T-cell (primary cell): ENCODE data around the gene LSG1. TPM values are rescaled to one million over a fixed set of nuclear protein-coding genes. Genes with fewer than 3 reads are reported as not detected.

ENCODE experiments used
- ATAC-seq, 4 experiments: fragments of 200-7000 bp in 3 of 4; fragments of 150-1000 bp in 1 of 4; cut with Tn5 transposase; replicated peaks in 1 of 4; 1 replicate in 3 of 4; 2 replicates in 1 of 4; pipeline ENCODE4 v1.10.0; 2021; ENCODE audit warnings: moderate library complexity in 3 of 4, mild to moderate bottlenecking in 2 of 4, moderate number of reproducible peaks in 1 of 4
- CTCF ChIA-PET, 2 donors: fragments of 300-600 bp; sonication (Branson Sonifier 250); formaldehyde crosslinking; loops; one replicate each; lab custom pipeline; 2022; ENCODE audit warnings: antibody characterized with exemption in 2 of 2; lab: Charles Lee
- POLR2A ChIA-PET, 2 donors: fragments of 300-600 bp; sonication (Branson Sonifier 250); formaldehyde crosslinking; loops; one replicate each; lab custom pipeline; 2022; ENCODE audit warnings: antibody characterized with exemption in 2 of 2; lab: Charles Lee
- DNase-seq, 35 experiments: peaks; one replicate each; pipeline versions ENCODE4 v3.0.0 to v3.0.0-alpha.2; 2013 to 2023
- H3K27ac ChIP-seq: one replicate; pipeline ENCODE4 v1.5.1; 2013; ENCODE audit warnings: low read length
- H3K27me3 ChIP-seq, 2 experiments: replicated peaks in 1 of 2; 1 replicate in 1 of 2; 2 replicates in 1 of 2; pipeline versions ENCODE4 v1.6.1 to v1.7.0; 2013; ENCODE audit warnings: low read length in 1 of 2, mixed read lengths in 1 of 2; ENCODE audit not compliant: control insufficient read depth in 2 of 2, insufficient read depth in 2 of 2; ENCODE audit errors: extremely low read depth in 1 of 2
- H3K36me3 ChIP-seq, 2 donors: 1 replicate in 1 of 2; 2 replicates in 1 of 2; pipeline versions ENCODE4 v1.6.1 to v1.7.0; 2013; ENCODE audit warnings: low read length in 1 of 2; ENCODE audit not compliant: control insufficient read depth in 2 of 2, insufficient read depth in 1 of 2; ENCODE audit errors: extremely low read depth in 1 of 2
- H3K4me1 ChIP-seq, 2 experiments: 1 replicate in 1 of 2; 2 replicates in 1 of 2; pipeline versions ENCODE4 v1.6.1 to v1.7.0; 2013; ENCODE audit warnings: low read length in 2 of 2, mixed read lengths in 1 of 2; ENCODE audit not compliant: insufficient read depth in 2 of 2, control insufficient read depth in 1 of 2; ENCODE audit errors: extremely low read depth in 1 of 2
- H3K4me3 ChIP-seq, 2 donors: 1 replicate in 1 of 2; 2 replicates in 1 of 2; pipeline versions ENCODE4 v1.5.1 to v1.7.0; 2013; ENCODE audit warnings: mild to moderate bottlenecking in 2 of 2, low read length in 1 of 2, moderate library complexity in 1 of 2; ENCODE audit not compliant: control insufficient read depth in 1 of 2; ENCODE audit errors: extremely low read depth in 1 of 2
- H3K9me3 ChIP-seq: 2 replicates; pipeline ENCODE4 v1.7.0; 2013
- H3K27ac Mint-ChIP-seq, 2 donors: one replicate each; pipeline ENCODE4 v1.8.0; 2020 to 2021; ENCODE audit warnings: mild to moderate bottlenecking in 2 of 2, mixed read lengths in 2 of 2
- H3K27me3 Mint-ChIP-seq, 2 donors: one replicate each; pipeline ENCODE4 v1.8.0; 2021 to 2022; ENCODE audit warnings: mixed read lengths in 2 of 2
- H3K36me3 Mint-ChIP-seq: one replicate; pipeline ENCODE4 v1.8.0; 2021; ENCODE audit warnings: mixed read lengths
- H3K4me1 Mint-ChIP-seq, 3 donors: one replicate each; pipeline ENCODE4 v1.8.0; 2020 to 2022; ENCODE audit warnings: mixed read lengths in 3 of 3, mild to moderate bottlenecking in 1 of 3
- H3K4me3 Mint-ChIP-seq, 3 donors: one replicate each; pipeline ENCODE4 v1.8.0; 2020 to 2022; ENCODE audit warnings: mild to moderate bottlenecking in 3 of 3, mixed read lengths in 3 of 3, moderate library complexity in 3 of 3
- H3K9me3 Mint-ChIP-seq, 3 donors: one replicate each; pipeline ENCODE4 v1.8.0; 2020 to 2022; ENCODE audit warnings: mixed read lengths in 3 of 3
- WGBS: methylation state at CpG from one replicate; pipeline ENCODE4 v1.1.5; 2013; ENCODE audit warnings: missing lambda C conversion rate; ENCODE audit not compliant: insufficient coverage; 5-methylcytosine and 5-hydroxymethylcytosine counted together
- total RNA-seq, 35 experiments: library from RNA in 6 of 35; stranded (reverse) in 6 of 35; fragments of 120-200 nt in 1 of 35; gene quantifications; one replicate each; pipeline versions ENCODE4 v1.2.1 to v1.2.4 and lab custom pipeline; 2013 to 2026

LSG1 gene
- total RNA-seq, 5 donors from 2014 or later (not counting 1 experiment from before 2014, with no cell fraction given) = 40.0 to 83.5 (median 49.5) TPM

DNA sequence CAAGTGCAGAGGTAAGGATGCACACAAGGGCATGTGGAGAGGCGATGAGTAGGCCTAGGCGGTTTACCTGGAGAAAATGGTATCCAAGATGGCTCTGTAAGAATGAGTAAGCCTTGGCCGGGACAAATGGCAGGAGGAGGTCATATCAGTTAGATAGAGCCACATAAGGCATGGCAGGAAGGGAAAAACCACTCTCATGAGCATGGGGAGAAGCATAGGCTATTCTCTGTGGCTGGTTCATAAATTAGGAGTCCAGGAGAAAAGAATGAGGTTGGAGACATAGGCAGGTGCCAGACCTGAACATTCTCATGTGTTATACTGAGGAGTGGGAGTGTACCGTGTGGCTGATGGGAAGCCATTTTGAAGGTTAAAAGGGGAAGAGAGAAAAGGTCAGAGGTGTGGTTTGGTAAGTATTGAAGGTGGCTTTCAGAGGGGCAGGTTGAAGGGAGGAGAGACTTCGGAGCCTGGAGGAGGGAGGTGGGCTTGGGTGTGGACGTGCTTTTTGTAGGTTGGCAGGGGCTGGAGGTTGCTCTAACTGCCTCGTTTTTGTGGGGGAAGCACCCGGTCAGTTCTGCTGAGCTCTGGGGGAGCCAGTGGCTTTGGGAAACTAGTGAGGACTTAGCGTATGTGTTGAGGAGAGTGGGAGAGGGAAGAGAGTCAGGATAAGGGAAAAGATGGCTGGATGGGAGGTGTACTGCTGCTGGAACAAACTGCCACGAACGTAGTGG lies 9.1 kb upstream of the LSG1 start:
- Mint-ChIP-seq H3K27me3 (peaks cover 4 to 7% of the 10 kb centered on the region in 2 donors), H3K27ac (no peak overlapping the region), H3K36me3 (no peaks in the 10 kb centered on the region), H3K9me3 (no peaks in the 10 kb centered on the region), H3K4me1 (peaks cover 23 to 30% (median 27%) of the 10 kb centered on the region in 3 donors), H3K4me3 (no peak overlapping the region)
- 72% methylated on average over 9 of the region's 11 CpGs for WGBS
- peaks cover 0 to 8% of the 10 kb centered on the region in 2 experiments for H3K27me3 ChIP-seq
- H3K9me3 ChIP-seq = no peaks in the 10 kb centered on the region
- H3K36me3 ChIP-seq = no peaks in the 10 kb centered on the region
- H3K4me1 ChIP-seq = peaks cover 4 to 22% of the 10 kb centered on the region in 2 experiments
- H3K4me3 ChIP-seq = no peak overlapping the region
- ChIA-PET CTCF (interaction anchor here (1.2 to 3.4 kb wide), 3 partner anchors 8 to 10 kb away, joined by 5 to 46 read pairs (median 6); partner anchors contain the start of gene LSG1 (in 1 of the 2)), POLR2A (no interaction called here)
- ATAC-seq (no peak), DNase-seq (no peak)
- no peak overlapping the region for H3K27ac ChIP-seq

DNA sequence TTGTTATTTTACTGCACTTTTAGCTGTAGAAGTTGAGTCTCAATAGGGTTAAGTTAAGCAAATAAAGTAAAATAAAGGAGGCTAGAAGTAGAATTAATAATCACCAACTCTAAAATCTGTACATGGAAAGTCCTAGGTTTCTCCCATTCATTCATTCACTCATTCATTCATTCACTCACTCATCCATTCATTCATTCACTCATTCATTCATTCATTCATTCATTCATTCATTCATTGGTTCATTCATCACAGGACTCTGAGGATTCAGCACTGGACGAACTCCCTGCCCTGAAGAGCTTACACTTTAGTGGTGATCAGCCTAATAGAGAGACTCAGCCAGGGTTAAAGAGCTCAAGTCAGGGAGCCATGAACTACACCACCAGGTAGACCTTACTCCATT lies 4.5 kb upstream of the LSG1 start:
- CTCF ChIA-PET = interaction anchor here (0.5 to 1.1 kb wide), 2 partner anchors 9 to 62 kb away, joined by 3 to 4 read pairs; no protein-coding TSS in a partner anchor
- no CpG with 5 or more reads among the region's 1 CpG for WGBS
- H3K4me3 ChIP-seq = no peak overlapping the region
- no peaks in the 10 kb centered on the region for H3K36me3 ChIP-seq
- Mint-ChIP-seq H3K27ac (no peak overlapping the region), H3K4me3 (no peak overlapping the region), H3K9me3 (no peaks in the 10 kb centered on the region), H3K36me3 (no peaks in the 10 kb centered on the region), H3K4me1 (peaks cover 7 to 16% (median 11%) of the 10 kb centered on the region in 3 donors), H3K27me3 (peaks cover 0 to 5% of the 10 kb centered on the region in 2 donors)
- H3K27me3 ChIP-seq = no peaks in the 10 kb centered on the region
- no peak for ATAC-seq
- POLR2A ChIA-PET = interaction anchor here in 1 of 2 donors (0.6 kb wide), 1 partner anchor 714 kb away, joined by 9 read pairs; no protein-coding TSS in a partner anchor
- no peak overlapping the region for H3K27ac ChIP-seq
- peaks cover 2 to 6% of the 10 kb centered on the region in 2 experiments for H3K4me1 ChIP-seq
- no peak for DNase-seq
- H3K9me3 ChIP-seq = no peaks in the 10 kb centered on the region

DNA sequence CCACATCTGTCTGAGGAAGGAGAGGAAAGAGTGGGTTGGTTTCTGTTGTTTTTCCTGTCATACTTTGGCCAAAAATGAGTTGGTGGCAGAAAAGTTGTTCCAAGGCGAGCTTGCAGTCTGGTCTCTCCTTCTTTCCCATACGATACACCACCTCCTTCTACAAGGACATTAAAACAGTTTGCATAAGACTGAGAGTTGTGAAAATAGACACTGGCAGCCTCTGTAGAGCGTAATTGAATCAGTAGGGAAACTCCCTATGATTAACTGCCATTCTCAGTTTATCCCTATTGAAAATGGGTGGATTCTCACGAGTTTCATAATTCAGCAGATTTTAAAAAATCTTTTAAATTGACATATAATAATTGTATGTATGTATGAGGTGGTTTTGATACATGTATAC lies 3.7 kb upstream of the LSG1 start:
- Histone ChIP-seq H3K27ac (no peak overlapping the region), H3K36me3 (no peaks in the 10 kb centered on the region), H3K27me3 (no peaks in the 10 kb centered on the region), H3K9me3 (no peaks in the 10 kb centered on the region), H3K4me1 (peaks cover 10 to 12% of the 10 kb centered on the region in 2 experiments), H3K4me3 (no peak overlapping the region)
- Mint-ChIP-seq H3K36me3 (no peaks in the 10 kb centered on the region), H3K4me1 (peaks cover 15 to 24% (median 18%) of the 10 kb centered on the region in 3 donors), H3K27me3 (peaks cover 0 to 5% of the 10 kb centered on the region in 2 donors), H3K4me3 (no peak overlapping the region), H3K9me3 (no peaks in the 10 kb centered on the region), H3K27ac (no peak overlapping the region)
- DNase-seq (no peak), ATAC-seq (no peak)
- POLR2A ChIA-PET = no interaction called here
- no CpG with 5 or more reads among the region's 4 CpGs for WGBS
- CTCF ChIA-PET = interaction anchor here in 1 of 2 donors (1.1 kb wide), 1 partner anchor 9 kb away, joined by 3 read pairs; no protein-coding TSS in a partner anchor

DNA sequence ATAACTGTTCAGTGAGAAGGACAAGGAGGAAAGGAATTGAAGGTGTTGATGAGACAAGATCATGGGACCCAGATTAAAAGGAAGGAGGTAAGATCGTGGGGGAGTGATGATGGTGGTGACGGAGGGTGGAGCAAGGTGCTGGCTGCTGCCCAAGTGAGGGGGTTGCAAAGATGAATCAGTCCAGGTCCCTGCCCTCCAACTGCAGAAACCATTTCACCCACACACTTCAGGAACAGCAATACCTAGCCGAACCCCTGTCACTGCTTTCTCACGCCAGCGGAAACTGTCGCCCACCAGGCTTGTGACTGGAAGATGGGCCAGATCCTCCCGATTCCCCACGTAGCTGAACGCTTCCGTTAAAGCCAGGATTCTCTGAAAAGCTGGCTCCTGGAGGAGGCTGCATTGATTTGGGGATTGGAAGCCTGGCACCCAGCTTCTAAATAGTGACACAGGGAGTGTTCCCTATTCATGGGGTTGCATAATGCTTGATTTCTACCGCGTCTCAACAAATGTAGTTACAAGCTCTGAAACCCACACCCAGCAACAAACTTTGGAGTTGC lies 3.2 kb upstream of the LSG1 start:
- DNase-seq = no peak
- Histone ChIP-seq H3K27me3 (no peaks in the 10 kb centered on the region), H3K27ac (no peak overlapping the region), H3K4me1 (peaks cover 10 to 14% of the 10 kb centered on the region in 2 experiments), H3K9me3 (no peaks in the 10 kb centered on the region), H3K4me3 (no peak overlapping the region), H3K36me3 (no peaks in the 10 kb centered on the region)
- no peak overlapping the region for H3K27ac Mint-ChIP-seq
- peaks cover 20 to 28% (median 23%) of the 10 kb centered on the region in 3 donors for H3K4me1 Mint-ChIP-seq
- H3K27me3 Mint-ChIP-seq = peaks cover 0 to 5% of the 10 kb centered on the region in 2 donors
- H3K9me3 Mint-ChIP-seq = no peaks in the 10 kb centered on the region
- no CpG with 5 or more reads among the region's 12 CpGs for WGBS
- H3K36me3 Mint-ChIP-seq = peaks cover under 1% of the 10 kb centered on the region
- POLR2A ChIA-PET = no interaction called here
- ATAC-seq = no peak
- peak overlapping the region in 1 of 3 donors; percentile 13 for H3K4me3 Mint-ChIP-seq
- CTCF ChIA-PET = interaction anchor here in 1 of 2 donors (0.6 to 4.7 kb wide), 4 partner anchors 7 to 600 kb away, joined by 3 to 46 read pairs (median 4); no protein-coding TSS in a partner anchor

DNA sequence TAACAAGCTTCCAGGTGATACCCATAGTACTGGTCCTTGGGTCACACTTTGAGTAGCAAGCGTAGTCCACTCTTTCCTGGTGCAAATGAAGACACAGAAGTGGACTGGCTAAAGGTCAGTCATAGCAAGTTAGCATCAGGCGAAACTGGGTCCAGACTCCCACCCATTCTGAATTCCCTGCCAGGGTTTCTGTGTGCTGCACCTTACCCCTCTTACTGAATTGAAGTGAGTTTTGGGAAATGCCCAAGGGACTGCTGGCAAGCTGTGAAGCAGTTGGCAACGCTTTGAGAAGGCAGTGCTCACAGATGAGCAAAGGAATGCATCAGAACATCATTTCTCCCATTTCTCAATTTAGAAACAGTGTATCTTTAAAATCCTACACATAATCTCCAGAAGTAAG lies 1.8 kb upstream of the LSG1 start:
- peak overlapping the region; percentile 14 to 99 (median 37) for H3K4me3 Mint-ChIP-seq
- peaks cover 32 to 38% (median 34%) of the 10 kb centered on the region in 3 donors for H3K4me1 Mint-ChIP-seq
- H3K4me3 ChIP-seq = no peak overlapping the region
- no peaks in the 10 kb centered on the region for H3K27me3 ChIP-seq
- ATAC-seq (no peak), DNase-seq (no peak)
- no peaks in the 10 kb centered on the region for H3K9me3 ChIP-seq
- H3K27ac ChIP-seq = no peak overlapping the region
- H3K36me3 Mint-ChIP-seq = peaks cover 11% of the 10 kb centered on the region
- no peaks in the 10 kb centered on the region for H3K9me3 Mint-ChIP-seq
- H3K36me3 ChIP-seq = peaks cover 0 to 13% of the 10 kb centered on the region in 2 donors
- H3K27me3 Mint-ChIP-seq = peaks cover 0 to 5% of the 10 kb centered on the region in 2 donors
- ChIA-PET CTCF (interaction anchor here (0.6 to 4.7 kb wide), 3 partner anchors 9 to 574 kb away, joined by 3 to 46 read pairs (median 8); no protein-coding TSS in a partner anchor), POLR2A (no interaction called here)
- 80% methylated on average over 1 of the region's 3 CpGs for WGBS
- peaks cover 10 to 14% of the 10 kb centered on the region in 2 experiments for H3K4me1 ChIP-seq
- H3K27ac Mint-ChIP-seq = no peak overlapping the region

DNA sequence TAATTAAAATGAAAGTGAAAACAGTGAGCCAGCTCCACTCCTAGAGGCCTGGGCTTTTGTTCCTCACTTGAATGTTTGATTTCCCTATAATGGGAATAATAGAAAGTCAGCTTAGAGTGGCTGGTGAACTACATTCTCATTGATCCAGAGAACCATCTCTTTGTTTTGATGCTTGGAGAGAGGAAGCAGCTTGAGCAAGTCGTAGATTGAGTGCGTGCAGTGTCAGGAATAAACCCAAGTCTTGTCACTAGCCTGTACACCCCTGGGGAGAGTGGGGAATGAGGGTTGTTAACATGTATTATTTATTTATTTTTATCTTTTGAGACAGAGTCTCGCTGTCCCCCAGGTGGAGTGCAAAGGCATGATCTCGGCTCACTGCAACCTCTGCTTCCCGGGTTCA lies 885 bp upstream of the LSG1 start:
- peak in 1 of 35 experiments; percentile 20 for DNase-seq
- peaks cover 0 to 5% of the 10 kb centered on the region in 2 donors for H3K27me3 Mint-ChIP-seq
- H3K27ac Mint-ChIP-seq = peak overlapping the region; percentile 71 to 99
- Histone ChIP-seq H3K4me1 (peaks cover 10 to 14% of the 10 kb centered on the region in 2 experiments), H3K9me3 (no peaks in the 10 kb centered on the region), H3K36me3 (peaks cover 0 to 21% of the 10 kb centered on the region in 2 donors), H3K4me3 (peak overlapping the region; percentile 68 to 95), H3K27ac (peak overlapping the region; percentile 90), H3K27me3 (no peaks in the 10 kb centered on the region)
- no peak for ATAC-seq
- peaks cover 18% of the 10 kb centered on the region for H3K36me3 Mint-ChIP-seq
- H3K4me3 Mint-ChIP-seq = peak overlapping the region; percentile 98 to 99 (median 99)
- POLR2A ChIA-PET = interaction anchor here (0.6 to 1.4 kb wide), 4 partner anchors 15 to 868 kb away, joined by 3 to 7 read pairs (median 3); no protein-coding TSS in a partner anchor
- H3K4me1 Mint-ChIP-seq = peaks cover 37 to 41% (median 38%) of the 10 kb centered on the region in 3 donors
- WGBS = 88% methylated on average over 3 of the region's 5 CpGs
- CTCF ChIA-PET = interaction anchor here (0.6 to 4.7 kb wide), 10 partner anchors 10 to 877 kb away, joined by 3 to 46 read pairs (median 11); partner anchors contain the start of genes FAM43A (in 1 of the 2) and XXYLT1 (in 1 of the 2)
- H3K9me3 Mint-ChIP-seq = no peaks in the 10 kb centered on the region
